Fibroblast of villous mesenchyme (primary cell): ENCODE measurements around the gene POMT1. TPM values are rescaled to one million over a fixed set of nuclear protein-coding genes. Genes with fewer than 3 reads are reported as not detected.

Experiments used
- DNase-seq: peaks from one replicate; pipeline ENCODE4 v3.0.0-alpha.2; 2010; ENCODE audit warnings: low read depth
- H3K4me3 ChIP-seq: 2 replicates; pipeline ENCODE4 v1.5.1; 2011; ENCODE audit warnings: low read depth, mild to moderate bottlenecking, low read length
- CTCF ChIP-seq: IDR thresholded peaks from 2 replicates; pipeline ENCODE4 v1.5.1; 2012; ENCODE audit warnings: low read depth, mild to moderate bottlenecking, low read length; ENCODE audit not compliant: insufficient read depth
- total RNA-seq: library from RNA; depleted of rRNA; stranded (reverse); fragments of >200 nt; gene quantifications from 2 replicates; pipeline ENCODE4 v1.2.3, GENCODE V29; 2012

The POMT1 gene
- total RNA-seq, 1 donor = 36.3 TPM

GRCh38 chr9:131473198-131473885 is 29.4 kb upstream of the POMT1 start:
- TF ChIP-seq CTCF = no peak
- no peak overlapping the region for H3K4me3 ChIP-seq
- DNase-seq = no peak

GRCh38 chr9:131473891-131474290 is 28.8 kb upstream of the POMT1 start:
- no peak overlapping the region for H3K4me3 ChIP-seq
- DNase-seq = no peak
- no peak for TF ChIP-seq CTCF

- DNase-seq = no peak
- TF ChIP-seq CTCF = no peak
- no peak overlapping the region for H3K4me3 ChIP-seq
These were observed 28.0 kb upstream of the POMT1 start for GRCh38 chr9:131474711-131475110.

GRCh38 chr9:131475111-131475955 is 27.4 kb upstream of the POMT1 start:
- DNase-seq = no peak
- no peak for TF ChIP-seq CTCF
- H3K4me3 ChIP-seq = no peak overlapping the region

GRCh38 chr9:131475956-131476776 is 26.6 kb upstream of the POMT1 start:
- peak; percentile 47 for TF ChIP-seq CTCF
- DNase-seq = no peak
- no peak overlapping the region for H3K4me3 ChIP-seq

GRCh38 chr9:131476777-131477345 is 25.9 kb upstream of the POMT1 start:
- no peak overlapping the region for H3K4me3 ChIP-seq
- TF ChIP-seq CTCF = no peak
- DNase-seq = no peak
